ENCODE results near the gene CYP1A2. TPM values are rescaled to one million over a fixed set of nuclear protein-coding genes. Genes with fewer than 3 reads are reported as not detected.

The CYP1A2 gene
- total and polyA plus RNA-seq, 2 of the 13 experiments (the other 11 are each of a cell fraction or from before 2014, with no cell fraction given): 0.07 TPM; not detected in 1

GRCh38 chr15:74726774-74727164 is 21.9 kb upstream of the CYP1A2 start (continued):
- TF ChIP-seq ZNF704 (CRISPR knock-in tag; IDR thresholded peaks at IDR 0.05; ENCODE audit: borderline replicate concordance) (no peak), PPARG (CRISPR knock-in tag; conservative IDR thresholded peaks at IDR 0.05) (no peak), ZBTB33 (CRISPR knock-in tag; IDR thresholded peaks at IDR 0.05) (peak; percentile 72; the same call in 1 of the 2 replicates), RARA (CRISPR knock-in tag; IDR thresholded peaks at IDR 0.05) (no peak), GLI4 (CRISPR knock-in tag; IDR thresholded peaks at IDR 0.05; ENCODE audit: borderline replicate concordance) (no peak; the same call in 1 of the 2 replicates), PCBP2 (optimal IDR thresholded peaks at IDR 0.05; ENCODE audit: low read depth, low read length, poor library complexity, severe bottlenecking) (no peak), CBX2 (IDR thresholded peaks at IDR 0.05; ENCODE audit: low read depth, low read length) (no peak), CBX2 (CRISPR knock-in tag; IDR thresholded peaks at IDR 0.05; ENCODE audit: low read depth) (no peak), KLF16 (CRISPR knock-in tag; IDR thresholded peaks at IDR 0.05) (no peak), FOXP4 (CRISPR knock-in tag; IDR thresholded peaks at IDR 0.05) (no peak), SRSF4 (IDR thresholded peaks at IDR 0.05; ENCODE audit: low read depth, low read length, poor library complexity, severe bottlenecking) (no peak), MLXIP (CRISPR knock-in tag; IDR thresholded peaks at IDR 0.05; ENCODE audit: borderline replicate concordance) (no peak), ZNF124 (CRISPR knock-in tag; IDR thresholded peaks at IDR 0.05) (no peak), ZIK1 (CRISPR knock-in tag; IDR thresholded peaks at IDR 0.05; ENCODE audit: borderline replicate concordance, low read depth) (no peak), HOXA5 (CRISPR knock-in tag; IDR thresholded peaks at IDR 0.05) (no peak), ZNF317 (CRISPR knock-in tag; IDR thresholded peaks at IDR 0.05) (peak; percentile 99), MED1 (CRISPR knock-in tag; IDR thresholded peaks at IDR 0.05) (no peak), TRIM24 (CRISPR knock-in tag; IDR thresholded peaks at IDR 0.05) (no peak), GATA4 (IDR thresholded peaks at IDR 0.05; ENCODE audit: borderline replicate concordance, low read depth) (no peak), SUZ12 (IDR thresholded peaks at IDR 0.05; ENCODE audit: low read depth, low read length) (no peak), ELF1 (CRISPR knock-in tag; IDR thresholded peaks at IDR 0.05) (no peak), FOXA3 (CRISPR knock-in tag; IDR thresholded peaks at IDR 0.05) (peak; percentile 51)
